ENCODE data around the gene SEC61A1.

The SEC61A1 gene

GRCh38 chr3:128077202-128077624, 25.0 kb downstream of the SEC61A1 start:
- H3K4me3 ChIP-seq (ENCODE audit: low read depth, low read length): no peak overlapping the region

DNA sequence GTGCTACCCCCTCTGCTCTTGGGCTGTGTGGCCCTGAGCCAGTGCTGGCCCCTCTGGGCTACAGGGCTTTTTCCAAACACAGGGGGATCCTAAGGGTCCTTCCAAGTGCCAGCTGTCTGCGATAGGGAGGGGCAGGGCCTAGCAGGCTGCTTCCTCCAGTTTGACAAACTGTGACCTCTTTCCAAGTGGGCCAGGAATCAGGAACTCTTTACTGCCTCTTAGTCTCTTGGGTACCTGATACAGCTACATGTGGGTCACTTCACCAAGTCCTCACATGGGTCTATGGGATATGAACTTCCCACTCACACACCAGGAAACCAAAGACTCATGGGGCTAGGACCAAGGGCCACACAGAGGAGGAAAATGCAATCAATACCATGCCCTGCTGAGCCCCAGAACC, 25.4 kb downstream of the SEC61A1 start:
- TF ChIP-seq, protein P1, sequence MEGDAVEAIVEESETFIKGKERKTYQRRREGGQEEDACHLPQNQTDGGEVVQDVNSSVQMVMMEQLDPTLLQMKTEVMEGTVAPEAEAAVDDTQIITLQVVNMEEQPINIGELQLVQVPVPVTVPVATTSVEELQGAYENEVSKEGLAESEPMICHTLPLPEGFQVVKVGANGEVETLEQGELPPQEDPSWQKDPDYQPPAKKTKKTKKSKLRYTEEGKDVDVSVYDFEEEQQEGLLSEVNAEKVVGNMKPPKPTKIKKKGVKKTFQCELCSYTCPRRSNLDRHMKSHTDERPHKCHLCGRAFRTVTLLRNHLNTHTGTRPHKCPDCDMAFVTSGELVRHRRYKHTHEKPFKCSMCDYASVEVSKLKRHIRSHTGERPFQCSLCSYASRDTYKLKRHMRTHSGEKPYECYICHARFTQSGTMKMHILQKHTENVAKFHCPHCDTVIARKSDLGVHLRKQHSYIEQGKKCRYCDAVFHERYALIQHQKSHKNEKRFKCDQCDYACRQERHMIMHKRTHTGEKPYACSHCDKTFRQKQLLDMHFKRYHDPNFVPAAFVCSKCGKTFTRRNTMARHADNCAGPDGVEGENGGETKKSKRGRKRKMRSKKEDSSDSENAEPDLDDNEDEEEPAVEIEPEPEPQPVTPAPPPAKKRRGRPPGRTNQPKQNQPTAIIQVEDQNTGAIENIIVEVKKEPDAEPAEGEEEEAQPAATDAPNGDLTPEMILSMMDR (IDR thresholded peaks at IDR 0.05; ENCODE audit: low read depth, low read length): no peak
- H3K4me3 ChIP-seq (ENCODE audit: low read depth, low read length): no peak overlapping the region

More at GRCh38 chr3:128077202-128077624, 25.0 kb downstream of the SEC61A1 start:
- TF ChIP-seq, protein P1 (IDR thresholded peaks at IDR 0.05; ENCODE audit: low read depth, low read length): no peak

- TF ChIP-seq, protein P1 (IDR thresholded peaks at IDR 0.05; ENCODE audit: low read depth, low read length): no peak
These were observed 26.1 kb downstream of the SEC61A1 start for GRCh38 chr3:128078322-128078721.

DNA sequence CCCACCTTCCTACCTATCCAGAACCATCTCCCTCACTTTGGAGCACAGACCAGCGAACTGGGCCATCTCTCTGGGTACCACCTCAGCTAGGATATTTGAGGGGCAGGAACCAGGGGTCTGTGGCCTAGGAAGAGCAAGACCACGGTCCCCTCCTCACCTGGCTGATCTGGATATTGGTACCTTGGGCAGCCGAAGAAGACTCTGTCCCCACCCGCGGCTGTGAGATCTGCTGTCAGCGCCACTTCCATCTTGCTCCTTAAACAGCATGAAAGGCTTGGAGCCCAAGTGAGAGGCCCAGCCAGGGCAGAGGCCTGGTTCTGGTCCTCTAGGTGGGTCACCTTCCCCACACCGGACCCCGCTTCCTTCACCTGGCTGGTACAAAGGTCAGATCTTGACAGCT, 26.6 kb downstream of the SEC61A1 start:
- no peak overlapping the region for H3K4me3 ChIP-seq (ENCODE audit: low read depth, low read length)
- TF ChIP-seq, protein P1 (IDR thresholded peaks at IDR 0.05; ENCODE audit: low read depth, low read length): no peak

More at GRCh38 chr3:128078322-128078721, 26.1 kb downstream of the SEC61A1 start:
- no peak overlapping the region for H3K4me3 ChIP-seq (ENCODE audit: low read depth, low read length)

GRCh38 chr3:128079823-128080222, 27.6 kb downstream of the SEC61A1 start:
- TF ChIP-seq, protein P1 (IDR thresholded peaks at IDR 0.05; ENCODE audit: low read depth, low read length): no peak
- H3K4me3 ChIP-seq (ENCODE audit: low read depth, low read length): no peak overlapping the region

DNA sequence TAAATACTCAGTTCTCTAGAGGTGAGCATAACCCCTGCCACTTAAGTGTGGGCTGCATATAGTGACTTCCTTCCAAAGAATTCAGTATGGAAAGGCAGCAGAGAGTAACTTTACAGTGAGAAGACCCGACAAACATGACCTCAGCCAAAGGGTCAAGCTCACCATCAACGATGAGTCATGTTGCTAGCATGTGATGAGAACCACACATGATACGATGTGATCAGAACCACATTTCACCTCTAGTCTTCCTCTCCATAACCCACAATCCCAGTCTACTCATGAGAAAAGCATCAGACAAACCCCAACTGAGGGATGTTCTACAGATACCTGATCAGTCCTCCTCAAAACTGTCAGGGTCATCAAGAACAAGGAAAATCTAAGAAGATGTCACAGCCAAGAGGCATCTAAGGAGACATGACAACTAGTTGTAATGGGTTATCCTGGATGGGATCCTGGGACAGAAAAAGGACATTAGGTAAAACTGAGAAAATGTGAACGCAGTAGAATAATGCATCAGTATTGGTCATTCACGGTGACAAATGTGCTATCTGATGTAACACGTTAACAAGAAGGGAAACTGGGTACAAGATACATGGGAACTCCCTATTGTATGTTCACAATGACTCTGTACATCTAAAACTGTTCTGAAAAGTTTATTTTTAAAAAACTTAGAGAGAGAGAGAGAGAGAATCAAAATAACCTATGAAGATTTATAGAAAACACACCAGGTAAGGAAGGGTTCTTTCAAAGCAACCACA, 28.3 kb downstream of the SEC61A1 start:
- no peak overlapping the region for H3K4me3 ChIP-seq (ENCODE audit: low read depth, low read length)

GRCh38 chr3:128081226-128081625, 29.0 kb downstream of the SEC61A1 start:
- H3K4me3 ChIP-seq (ENCODE audit: low read depth, low read length): no peak overlapping the region
- TF ChIP-seq, protein P1 (IDR thresholded peaks at IDR 0.05; ENCODE audit: low read depth, low read length): no peak

More for the DNA sequence above, 28.3 kb downstream of the SEC61A1 start:
- TF ChIP-seq, protein P1 (IDR thresholded peaks at IDR 0.05; ENCODE audit: low read depth, low read length): no peak
